H1 (cell line): ENCODE measurements around the gene SH2D5. TPM values are rescaled to one million over a fixed set of nuclear protein-coding genes. Genes with fewer than 3 reads are reported as not detected.

Experiments used
- CTCF ChIA-PET: fragments of 300-600 bp; sonication (Branson Sonifier 250); formaldehyde crosslinking; loops from one replicate; lab custom pipeline; 2021; ENCODE audit not compliant: partially characterized antibody; lab: Charles Lee
- POLR2A ChIA-PET: fragments of 300-600 bp; sonication (Branson Sonifier 250); formaldehyde crosslinking; loops from one replicate; lab custom pipeline; 2021; ENCODE audit warnings: inconsistent platforms; ENCODE audit not compliant: partially characterized antibody; lab: Charles Lee
- DNase-seq, 2 experiments: peaks; one replicate each; pipeline versions ENCODE4 v3.0.0 to v3.0.0-alpha.2; 2010 to 2022; ENCODE audit warnings: low spot score in 2 of 2, low read depth in 1 of 2, mixed read lengths in 1 of 2
- FAIRE-seq: peaks from 2 replicates; lab custom pipeline; 2011; peaks lifted over from hg19 to GRCh38; lab: Jason Lieb, UNC
- H2AFZ ChIP-seq: 2 replicates; pipeline ENCODE4 v1.8.1; 2012; ENCODE audit warnings: low read length, inconsistent platforms
- H2AK5ac ChIP-seq: 2 replicates; pipeline ENCODE4 v1.6.1; 2013; ENCODE audit warnings: low read depth, low read length
- H2BK120ac ChIP-seq: replicated peaks from 2 replicates; pipeline ENCODE3; 2013; ENCODE audit warnings: low read depth, low read length, inconsistent platforms
- H2BK12ac ChIP-seq: 2 replicates; pipeline ENCODE4 v1.6.1; 2013; ENCODE audit warnings: low read depth, low read length
- H2BK15ac ChIP-seq: 2 replicates; pipeline ENCODE4 v1.6.1; 2013; ENCODE audit warnings: low read length
- H2BK20ac ChIP-seq: 2 replicates; pipeline ENCODE4 v1.6.1; 2013; ENCODE audit warnings: low read length
- H2BK5ac ChIP-seq: 2 replicates; pipeline ENCODE4 v1.6.1; 2013; ENCODE audit warnings: low read depth, low read length
- H3K14ac ChIP-seq: 2 replicates; pipeline ENCODE4 v1.6.1; 2013; ENCODE audit warnings: inconsistent platforms; ENCODE audit not compliant: insufficient read length
- H3K18ac ChIP-seq: 2 replicates; pipeline ENCODE4 v1.6.1; 2013; ENCODE audit warnings: low read length; ENCODE audit errors: extremely low read depth
- H3K23ac ChIP-seq: 2 replicates; pipeline ENCODE4 v1.6.1; 2013; ENCODE audit warnings: inconsistent platforms; ENCODE audit not compliant: insufficient read length
- H3K23me2 ChIP-seq: 2 replicates; pipeline ENCODE4 v1.6.1; 2013; ENCODE audit warnings: low read depth, low read length
- H3K27ac ChIP-seq: 2 replicates; pipeline ENCODE4 v1.6.1; 2011; ENCODE audit warnings: low read depth, low read length, inconsistent platforms
- H3K27me3 ChIP-seq, 4 experiments: replicated peaks in 1 of 4; 1 replicate in 1 of 4; 2 replicates in 3 of 4; pipeline versions ENCODE4 v1.6.1 to v1.8.1; 2011 to 2013; ENCODE audit warnings: low read length in 3 of 4, mild to moderate bottlenecking in 3 of 4, inconsistent platforms in 2 of 4, mixed read lengths in 2 of 4, moderate library complexity in 1 of 4; ENCODE audit not compliant: control insufficient read depth in 3 of 4, insufficient read depth in 3 of 4; ENCODE audit errors: extremely low read depth in 1 of 4
- H3K36me3 ChIP-seq, 4 experiments: 2 replicates each; pipeline versions ENCODE4 v1.6.1 to v1.8.1; 2011 to 2013; ENCODE audit warnings: mild to moderate bottlenecking in 4 of 4, low read length in 3 of 4, moderate library complexity in 2 of 4, control low read depth in 1 of 4, inconsistent platforms in 1 of 4; ENCODE audit not compliant: insufficient read depth in 4 of 4, control insufficient read depth in 2 of 4
- H3K4ac ChIP-seq: replicated peaks from 2 replicates; pipeline ENCODE3; 2013; ENCODE audit warnings: low read length, low read depth, mixed read lengths, inconsistent platforms; ENCODE audit not compliant: insufficient read length
- H3K4me1 ChIP-seq, 4 experiments: replicated peaks in 1 of 4; 1 replicate in 1 of 4; 2 replicates in 3 of 4; pipeline versions ENCODE4 v1.6.1 to v1.8.1; 2011 to 2013; ENCODE audit warnings: low read length in 3 of 4, inconsistent platforms in 2 of 4, mixed read lengths in 1 of 4; ENCODE audit not compliant: insufficient read depth in 4 of 4, control insufficient read depth in 3 of 4
- H3K4me2 ChIP-seq, 2 experiments: 2 replicates each; pipeline versions ENCODE4 v1.6.1 to v1.8.1; 2011 to 2013; ENCODE audit warnings: low read depth in 2 of 2, low read length in 2 of 2, control low read depth in 1 of 2, inconsistent platforms in 1 of 2, mild to moderate bottlenecking in 1 of 2; ENCODE audit not compliant: insufficient read depth in 1 of 2
- H3K4me3 ChIP-seq, 4 experiments: fragments of 200-600, 300-600 bp in 1 of 4; sonication (generic), shearing (Covaris generic), sonication (Bioruptor Twin) in 1 of 4; 2 replicates each; pipeline versions ENCODE4 v1.5.1 to v1.8.1; 2011 to 2016; ENCODE audit warnings: low read length in 4 of 4, low read depth in 3 of 4, control low read depth in 2 of 4, inconsistent platforms in 2 of 4, mild to moderate bottlenecking in 2 of 4, mixed read lengths in 1 of 4, moderate library complexity in 1 of 4; ENCODE audit not compliant: insufficient read depth in 2 of 4; ENCODE audit errors: extremely low read depth in 1 of 4
- H3K56ac ChIP-seq: replicated peaks from 2 replicates; pipeline ENCODE3; 2013; ENCODE audit warnings: low read depth, mild to moderate bottlenecking, mixed read lengths, low read length, inconsistent platforms; ENCODE audit not compliant: insufficient read length
- H3K79me1 ChIP-seq: 2 replicates; pipeline ENCODE4 v1.6.1; 2013; ENCODE audit warnings: low read depth, low read length, control low read depth
- H3K79me2 ChIP-seq, 2 experiments: 2 replicates each; pipeline versions ENCODE4 v1.6.1 to v1.8.1; 2012 to 2013; ENCODE audit warnings: low read length in 2 of 2, mild to moderate bottlenecking in 2 of 2, inconsistent platforms in 1 of 2; ENCODE audit not compliant: insufficient read depth in 2 of 2, control insufficient read depth in 1 of 2
- H3K9ac ChIP-seq, 4 experiments: replicated peaks in 1 of 4; 1 replicate in 1 of 4; 2 replicates in 3 of 4; pipeline versions ENCODE4 v1.6.1 to v1.8.1; 2011 to 2013; ENCODE audit warnings: low read depth in 3 of 4, low read length in 3 of 4, control low read depth in 2 of 4, mild to moderate bottlenecking in 2 of 4, moderate library complexity in 2 of 4, inconsistent platforms in 1 of 4; ENCODE audit errors: extremely low read depth in 1 of 4
- H3K9me3 ChIP-seq, 2 experiments: 2 replicates each; pipeline versions ENCODE4 v1.6.1 to v1.8.1; 2012 to 2013; ENCODE audit warnings: mild to moderate bottlenecking in 2 of 2, moderate library complexity in 2 of 2, control low read depth in 1 of 2, inconsistent platforms in 1 of 2, low read depth in 1 of 2, low read length in 1 of 2, mixed read lengths in 1 of 2; ENCODE audit not compliant: insufficient read depth in 2 of 2
- H4K20me1 ChIP-seq, 2 experiments: replicated peaks in 1 of 2; 2 replicates each; pipeline versions ENCODE3 to v1.8.1; 2011 to 2013; ENCODE audit warnings: inconsistent platforms in 2 of 2, low read length in 2 of 2, mild to moderate bottlenecking in 1 of 2; ENCODE audit not compliant: insufficient read depth in 2 of 2, control insufficient read depth in 1 of 2
- H4K5ac ChIP-seq: 2 replicates; pipeline ENCODE4 v1.6.1; 2013; ENCODE audit warnings: low read length, low read depth, mixed read lengths, inconsistent platforms; ENCODE audit not compliant: insufficient read length
- H4K8ac ChIP-seq: 2 replicates; pipeline ENCODE4 v1.8.0; 2013; ENCODE audit warnings: mild to moderate bottlenecking, moderate library complexity, low read length, inconsistent platforms; ENCODE audit not compliant: insufficient read depth; ENCODE audit errors: extremely low read depth
- H4K91ac ChIP-seq: replicated peaks from 2 replicates; pipeline ENCODE3; 2013; ENCODE audit warnings: low read length, mixed read lengths, inconsistent platforms; ENCODE audit not compliant: insufficient read length
- CTCF ChIP-seq, 3 experiments: IDR thresholded peaks; 1 replicate in 2 of 3; 2 replicates in 1 of 3; pipeline versions ENCODE4 v1.5.1 to v1.6.1; 2011; ENCODE audit warnings: low read length in 3 of 3, mild to moderate bottlenecking in 3 of 3, inconsistent platforms in 2 of 3, low read depth in 1 of 3, moderate library complexity in 1 of 3; ENCODE audit not compliant: insufficient read depth in 1 of 3; ENCODE audit errors: control extremely low read depth in 1 of 3
- RAD21 ChIP-seq, 2 experiments: IDR thresholded peaks in 1 of 2; conservative IDR thresholded peaks in 1 of 2; 2 replicates each; pipeline ENCODE4 v1.6.1; 2011; ENCODE audit warnings: low read depth in 2 of 2, low read length in 2 of 2, improper control_type of control experiment in 1 of 2, inconsistent platforms in 1 of 2, mild to moderate bottlenecking in 1 of 2, moderate library complexity in 1 of 2
- SIRT6 ChIP-seq: IDR thresholded peaks from one replicate; pipeline ENCODE4 v1.7.1; 2012; ENCODE audit warnings: low read length, inconsistent platforms
- SP1 ChIP-seq: IDR thresholded peaks from 2 replicates; pipeline ENCODE4 v1.6.1; 2011; ENCODE audit warnings: low read depth, low read length
- TAF1 ChIP-seq: IDR thresholded peaks from 2 replicates; pipeline ENCODE4 v1.6.1; 2011; ENCODE audit warnings: mild to moderate bottlenecking, low read depth, low read length
- TAF7 ChIP-seq: optimal IDR thresholded peaks from 2 replicates; pipeline ENCODE3; 2011; ENCODE audit warnings: low read depth, mild to moderate bottlenecking, inconsistent platforms, low read length, moderate library complexity, borderline replicate concordance
- WGBS, 2 experiments: shearing (Covaris generic) in 1 of 2; methylation state at CpG; one replicate each; pipeline versions ENCODE4 v1.1.6 to v1.1.7; 2013 to 2015; ENCODE audit warnings: low lambda C conversion rate in 2 of 2, mixed read lengths in 2 of 2, inconsistent platforms in 1 of 2, low coverage in 1 of 2, missing lambda C conversion rate in 1 of 2; ENCODE audit not compliant: insufficient replicate concordance in 2 of 2, insufficient coverage in 1 of 2, insufficient read length in 1 of 2; ENCODE audit errors: extremely low coverage in 1 of 2, missing lambda C conversion rate in 1 of 2; 5-methylcytosine and 5-hydroxymethylcytosine counted together
- polyA plus RNA-seq, 7 experiments: library from polyadenylated mRNA; depleted of rRNA in 3 of 7; stranded (reverse) in 5 of 7; unstranded in 2 of 7; fragments of >200 nt in 5 of 7; fragments of 200-250 nt in 2 of 7; gene quantifications; 1 replicate in 5 of 7; 2 replicates in 1 of 7; 4 replicates in 1 of 7; pipeline versions ENCODE4 v1.2.1 to v1.2.3, GENCODE V29; 2011 to 2013; ENCODE audit warnings: missing spikeins in 2 of 7, mixed read lengths in 2 of 7
- total RNA-seq: library from RNA; stranded (reverse); fragmentation: NEBNext Ultra II Directional; extraction: Animal tissue kit (Norgen Biotek cat#: 25700); gene quantifications from 2 replicates; pipeline ENCODE4 v1.2.1, GENCODE V29; 2021

The SH2D5 gene
- total and polyA plus RNA-seq, 2 of the 8 experiments (the other 6 are each of a cell fraction or from before 2014, with no cell fraction given), result 13.2 to 18.4 TPM

GRCh38 chr1:20702416-20702815, 30.1 kb downstream of the SH2D5 start:
- no peaks in the 10 kb centered on the region; a peak in 2 of 8 replicates for H3K36me3 ChIP-seq
- H4K8ac ChIP-seq, result no peak overlapping the region
- WGBS, 2 experiments, result 81% methylated on average over 1 of the region's 1 CpG; no CpG with 5 or more reads in 1 of the 2 experiments
- H2AK5ac ChIP-seq, result no peak overlapping the region
- no peaks in the 10 kb centered on the region for H3K9me3 ChIP-seq
- H3K4me3 ChIP-seq, result no peak overlapping the region
- no peaks in the 10 kb centered on the region for H3K27me3 ChIP-seq
- H4K20me1 ChIP-seq, result peaks cover 0 to 14% of the 10 kb centered on the region in 2 experiments
- peaks cover 8% of the 10 kb centered on the region; the same call in 1 of the 2 replicates for H3K23me2 ChIP-seq
- no peak overlapping the region for H3K23ac ChIP-seq
- H3K9ac ChIP-seq, result no peak overlapping the region
- H3K79me2 ChIP-seq, result no peaks in the 10 kb centered on the region
- peaks cover 0 to 5% (median 0%) of the 10 kb centered on the region in 4 experiments; a peak in 2 of 7 replicates for H3K4me1 ChIP-seq
- no peak overlapping the region for H2BK20ac ChIP-seq
- FAIRE-seq (no peak), DNase-seq (no peak)
- no peak overlapping the region for H3K4me2 ChIP-seq
- no peak overlapping the region for H2AFZ ChIP-seq
- H2BK120ac ChIP-seq, result no peak overlapping the region
- H3K14ac ChIP-seq, result no peak overlapping the region
- H3K4ac ChIP-seq, result no peak overlapping the region
- CTCF ChIA-PET, result interaction anchor here (1.0 to 1.7 kb wide), 3 partner anchors 10 to 14 kb away, joined by 4 to 6 read pairs (median 5); no protein-coding TSS in a partner anchor
- no peak overlapping the region for H3K27ac ChIP-seq
- H2BK15ac ChIP-seq, result no peak overlapping the region
- H2BK5ac ChIP-seq, result no peak overlapping the region
- no peak overlapping the region for H4K91ac ChIP-seq
- H2BK12ac ChIP-seq, result no peak overlapping the region
- no peaks in the 10 kb centered on the region for H3K79me1 ChIP-seq
- POLR2A ChIA-PET, result interaction anchor here (1.0 kb wide), 1 partner anchor 36 kb away, joined by 3 read pairs; no protein-coding TSS in a partner anchor
- no peak overlapping the region for H4K5ac ChIP-seq
- no peak overlapping the region for H3K18ac ChIP-seq
- H3K56ac ChIP-seq, result no peak overlapping the region
- TF ChIP-seq SIRT6, result no peak
- no peak for TF ChIP-seq TAF7
- TF ChIP-seq CTCF (IDR thresholded peaks at IDR 0.05; ENCODE audit: control extremely low read depth in 1 of 3, insufficient read depth in 1 of 3, low read depth in 1 of 3, low read length in 3 of 3), result peak in 2 of 3 experiments; percentile 29 to 31; a peak in 2 of 4 replicates
- no peak for TF ChIP-seq TAF1
- 0 out of 4 replicates have a peak, but pooled peaks of 1 of the 2 experiments have one; percentile 13 for TF ChIP-seq RAD21 (IDR thresholded peaks at IDR 0.05 in 1 of 2, conservative IDR thresholded peaks at IDR 0.05 in 1 of 2; ENCODE audit: low read depth in 2 of 2, low read length in 2 of 2)
- TF ChIP-seq SP1, result no peak
